KOPT-K1 (cell line): ENCODE results near the gene ACOT7.

Experiments used
- H3K27ac ChIP-seq: fragments of 200-600 bp; sonication (generic); 2 replicates; pipeline ENCODE4 v1.5.1; 2016; ENCODE audit warnings: antibody characterized with exemption, mild to moderate bottlenecking, low read depth, low read length; ENCODE audit not compliant: poor library complexity, severe bottlenecking
- H3K36me3 ChIP-seq: fragments of 200-600 bp; sonication (generic); 2 replicates; pipeline ENCODE4 v1.5.1; 2017; ENCODE audit warnings: antibody characterized with exemption, mild to moderate bottlenecking, low read length, moderate library complexity; ENCODE audit not compliant: insufficient read depth
- H3K9me3 ChIP-seq: fragments of 200-600 bp; sonication (generic); 2 replicates; pipeline ENCODE4 v1.5.1; 2017; ENCODE audit warnings: antibody characterized with exemption, low read length, mild to moderate bottlenecking; ENCODE audit not compliant: insufficient read depth, poor library complexity, severe bottlenecking

ACOT7 gene

GRCh38 chr1:6332821-6333220 is 60.7 kb downstream of the ACOT7 start:
- Histone ChIP-seq H3K36me3 (peaks cover 51% of the 10 kb centered on the region), H3K9me3 (no peaks in the 10 kb centered on the region), H3K27ac (no peak overlapping the region)

GRCh38 chr1:6331543-6332273 is 61.9 kb downstream of the ACOT7 start:
- Histone ChIP-seq H3K9me3 (no peaks in the 10 kb centered on the region), H3K36me3 (peaks cover 53% of the 10 kb centered on the region), H3K27ac (no peak overlapping the region)

- H3K36me3 ChIP-seq = peaks cover 63% of the 10 kb centered on the region
- H3K27ac ChIP-seq = no peak overlapping the region
- no peaks in the 10 kb centered on the region for H3K9me3 ChIP-seq
Observed at GRCh38 chr1:6330410-6330911, 63.1 kb downstream of the ACOT7 start.

- H3K36me3 ChIP-seq = peaks cover 64% of the 10 kb centered on the region
- no peak overlapping the region for H3K27ac ChIP-seq
Observed at GRCh38 chr1:6329851-6330250, 63.7 kb downstream of the ACOT7 start.

GRCh38 chr1:6329396-6329795 is 64.2 kb downstream of the ACOT7 start:
- Histone ChIP-seq H3K36me3 (peaks cover 67% of the 10 kb centered on the region), H3K27ac (no peak overlapping the region), H3K9me3 (no peaks in the 10 kb centered on the region)

More at GRCh38 chr1:6329851-6330250, 63.7 kb downstream of the ACOT7 start:
- no peaks in the 10 kb centered on the region for H3K9me3 ChIP-seq

GRCh38 chr1:6328696-6329095 is 64.9 kb downstream of the ACOT7 start:
- Histone ChIP-seq H3K9me3 (no peaks in the 10 kb centered on the region), H3K36me3 (peaks cover 72% of the 10 kb centered on the region), H3K27ac (no peak overlapping the region)

- Histone ChIP-seq H3K27ac (no peak overlapping the region), H3K9me3 (no peaks in the 10 kb centered on the region), H3K36me3 (peaks cover 72% of the 10 kb centered on the region)
Observed at GRCh38 chr1:6328091-6328490, 65.5 kb downstream of the ACOT7 start.

GRCh38 chr1:6325482-6325881 is 68.1 kb downstream of the ACOT7 start:
- no peaks in the 10 kb centered on the region for H3K9me3 ChIP-seq
- peaks cover 75% of the 10 kb centered on the region for H3K36me3 ChIP-seq
- peak overlapping the region; percentile 33 for H3K27ac ChIP-seq

- H3K36me3 ChIP-seq = peaks cover 82% of the 10 kb centered on the region
- H3K9me3 ChIP-seq = no peaks in the 10 kb centered on the region
- peak overlapping the region; percentile 31 for H3K27ac ChIP-seq
Observed at GRCh38 chr1:6322161-6322560, 71.4 kb downstream of the ACOT7 start.

- no peak overlapping the region for H3K27ac ChIP-seq
- H3K36me3 ChIP-seq = peaks cover 76% of the 10 kb centered on the region
- no peaks in the 10 kb centered on the region for H3K9me3 ChIP-seq
Observed at GRCh38 chr1:6321205-6321604, 72.4 kb downstream of the ACOT7 start.

GRCh38 chr1:6317098-6317760 is 76.3 kb downstream of the ACOT7 start:
- Histone ChIP-seq H3K9me3 (no peaks in the 10 kb centered on the region), H3K36me3 (peaks cover 71% of the 10 kb centered on the region), H3K27ac (peak overlapping the region; percentile 80)

- H3K9me3 ChIP-seq = no peaks in the 10 kb centered on the region
- H3K36me3 ChIP-seq = peaks cover 70% of the 10 kb centered on the region
- peak overlapping the region; percentile 80 for H3K27ac ChIP-seq
Observed at GRCh38 chr1:6316240-6317097, 77.1 kb downstream of the ACOT7 start.

- H3K9me3 ChIP-seq = no peaks in the 10 kb centered on the region
- H3K27ac ChIP-seq = peak overlapping the region; percentile 16
- H3K36me3 ChIP-seq = peaks cover 67% of the 10 kb centered on the region
Observed at GRCh38 chr1:6314503-6314902, 79.1 kb downstream of the ACOT7 start.

- Histone ChIP-seq H3K27ac (no peak overlapping the region), H3K9me3 (peaks cover under 1% of the 10 kb centered on the region), H3K36me3 (peaks cover 66% of the 10 kb centered on the region)
Observed at GRCh38 chr1:6313393-6314200, 80.0 kb downstream of the ACOT7 start.
